Measurements from ENCODE around the gene LIPT2. TPM values are rescaled to one million over a fixed set of nuclear protein-coding genes. Genes with fewer than 3 reads are reported as not detected.

Gene LIPT2
- total and polyA plus RNA-seq, 4 donors = 2.0 to 6.9 (median 3.4) TPM

GRCh38 chr11:74471668-74472429 lies 21.7 kb downstream of the LIPT2 start:
- no peaks in the 10 kb centered on the region for H3K27me3 ChIP-seq (ENCODE audit: control insufficient read depth in 3 of 3, insufficient read depth in 3 of 3, low read length in 2 of 3)
- no peak overlapping the region for H3K27ac ChIP-seq (ENCODE audit: low read depth in 1 of 2, low read length in 1 of 2)
- H3K9ac ChIP-seq (ENCODE audit: insufficient read depth in 1 of 2, low read length in 2 of 2) = no peak overlapping the region
- peaks cover 0 to 15% (median 0%) of the 10 kb centered on the region in 5 donors for H3K4me1 ChIP-seq (ENCODE audit: control insufficient read depth in 5 of 5, insufficient read depth in 5 of 5, low read length in 5 of 5)
- TF ChIP-seq CTCF (IDR thresholded peaks at IDR 0.05; ENCODE audit: control extremely low read depth, extremely low read depth) = no peak
- H3K4me3 ChIP-seq = no peak overlapping the region
- ATAC-seq (ENCODE audit: insufficient read depth, low FRiP score) (no peak), DNase-seq (no peak)
- 70 to 74% methylated on average over 5 of the region's 5 CpGs for WGBS, 2 donors
- no peaks in the 10 kb centered on the region for H3K36me3 ChIP-seq (ENCODE audit: control insufficient read depth in 4 of 4, insufficient read depth in 4 of 4, low read length in 4 of 4)
- no peaks in the 10 kb centered on the region for H3K9me3 ChIP-seq (ENCODE audit: control insufficient read depth in 4 of 4, insufficient read depth in 3 of 4, low read length in 3 of 4)

- no peak overlapping the region for H3K27ac ChIP-seq (ENCODE audit: low read depth in 1 of 2, low read length in 1 of 2)
- no peaks in the 10 kb centered on the region for H3K36me3 ChIP-seq (ENCODE audit: control insufficient read depth in 4 of 4, insufficient read depth in 4 of 4, low read length in 4 of 4)
- H3K9me3 ChIP-seq (ENCODE audit: control insufficient read depth in 4 of 4, insufficient read depth in 3 of 4, low read length in 3 of 4) = no peaks in the 10 kb centered on the region
- peaks cover 0 to 23% (median 4%) of the 10 kb centered on the region in 5 donors for H3K4me1 ChIP-seq (ENCODE audit: control insufficient read depth in 5 of 5, insufficient read depth in 5 of 5, low read length in 5 of 5)
- H3K4me3 ChIP-seq = no peak overlapping the region
- no peak for TF ChIP-seq CTCF (IDR thresholded peaks at IDR 0.05; ENCODE audit: control extremely low read depth, extremely low read depth)
- no peak for DNase-seq
- no peaks in the 10 kb centered on the region for H3K27me3 ChIP-seq (ENCODE audit: control insufficient read depth in 3 of 3, insufficient read depth in 3 of 3, low read length in 2 of 3)
- WGBS, 2 donors = 92 to 97% methylated on average over 1 of the region's 1 CpG
- no peak overlapping the region for H3K9ac ChIP-seq (ENCODE audit: insufficient read depth in 1 of 2, low read length in 2 of 2)
- no peak for ATAC-seq (ENCODE audit: insufficient read depth, low FRiP score)
These were observed 22.5 kb downstream of the LIPT2 start for GRCh38 chr11:74471037-74471436.

GRCh38 chr11:74470526-74470925 lies 23.0 kb downstream of the LIPT2 start:
- Histone ChIP-seq H3K4me1 (ENCODE audit: control insufficient read depth in 5 of 5, insufficient read depth in 5 of 5, low read length in 5 of 5) (peaks cover 0 to 23% (median 4%) of the 10 kb centered on the region in 5 donors), H3K27me3 (ENCODE audit: control insufficient read depth in 3 of 3, insufficient read depth in 3 of 3, low read length in 2 of 3) (no peaks in the 10 kb centered on the region), H3K27ac (ENCODE audit: low read depth in 1 of 2, low read length in 1 of 2) (no peak overlapping the region), H3K9ac (ENCODE audit: insufficient read depth in 1 of 2, low read length in 2 of 2) (no peak overlapping the region), H3K36me3 (ENCODE audit: control insufficient read depth in 4 of 4, insufficient read depth in 4 of 4, low read length in 4 of 4) (no peaks in the 10 kb centered on the region), H3K9me3 (ENCODE audit: control insufficient read depth in 4 of 4, insufficient read depth in 3 of 4, low read length in 3 of 4) (no peaks in the 10 kb centered on the region), H3K4me3 (no peak overlapping the region)
- DNase-seq (no peak), ATAC-seq (ENCODE audit: insufficient read depth, low FRiP score) (no peak)
- no peak for TF ChIP-seq CTCF (IDR thresholded peaks at IDR 0.05; ENCODE audit: control extremely low read depth, extremely low read depth)
- 86 to 89% methylated on average over 2 of the region's 2 CpGs for WGBS, 2 donors
